T-helper 2 cell (primary cell): Measurements from ENCODE around the gene INTS7.
"Not testable (repeated sequence)": the region's sequence is repeated elsewhere in the genome, so short reads cannot be mapped to it uniquely, and the experiment has no call there.

ENCODE experiments used
- DNase-seq, 5 experiments: peaks; one replicate each; pipeline versions ENCODE4 v3.0.0 to v3.0.0-alpha.2; 2012 to 2022

The INTS7 gene

DNA sequence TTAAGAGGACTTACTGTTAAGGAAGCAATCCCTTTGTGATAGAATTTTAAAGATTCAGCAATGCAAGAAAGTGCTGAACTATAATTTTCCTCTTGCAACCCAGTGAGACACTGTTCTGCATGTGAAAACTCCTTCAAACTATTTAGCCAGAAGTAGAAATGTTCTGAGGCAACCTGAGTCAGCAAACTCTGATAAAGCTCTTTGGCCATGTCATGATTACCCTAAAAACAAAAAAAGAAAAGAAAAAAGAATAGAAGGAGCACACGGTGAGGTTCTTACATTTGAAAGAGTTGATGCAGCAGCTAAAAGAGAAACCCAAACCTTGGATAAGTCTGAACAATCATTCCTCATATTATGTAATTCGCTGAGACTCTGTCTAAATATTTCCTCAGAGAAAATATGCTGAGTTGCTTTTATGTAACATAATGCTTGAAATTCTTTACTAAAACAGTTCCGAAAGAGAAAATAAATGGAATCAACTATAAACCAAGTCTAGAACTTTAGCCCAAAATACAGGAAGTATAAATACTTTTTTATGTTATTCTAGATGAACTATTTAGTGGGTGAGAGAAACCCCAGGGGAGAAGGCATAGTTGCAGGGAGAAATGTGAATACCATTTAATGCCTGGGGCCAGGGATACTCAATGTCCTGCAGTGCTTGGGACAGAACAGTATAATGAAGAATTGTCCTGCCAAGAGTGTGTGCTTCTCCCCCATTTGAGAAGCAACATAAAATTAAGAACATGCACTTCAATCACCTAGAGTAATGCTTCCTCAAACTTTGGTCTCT, 60.0 kb downstream of the INTS7 start:
- DNase-seq, result no peak

DNA sequence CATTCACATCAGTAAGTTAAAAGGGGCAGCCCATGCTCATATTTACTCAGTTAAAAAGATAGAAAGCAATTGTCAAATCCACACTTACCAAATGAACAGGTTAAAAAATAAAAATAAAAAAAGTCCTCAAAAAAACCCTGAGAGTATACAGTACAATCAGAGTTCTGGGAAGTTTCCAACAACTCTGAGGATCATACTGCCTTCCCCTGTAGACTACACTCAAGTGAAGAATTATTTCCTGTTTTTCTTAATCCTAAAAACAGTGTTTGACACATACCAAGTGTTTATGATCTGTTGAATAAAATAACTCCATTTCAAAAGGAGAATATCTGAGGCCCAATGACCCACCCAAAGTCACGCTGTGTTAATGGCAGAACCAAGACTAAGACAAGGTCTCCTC, 61.8 kb downstream of the INTS7 start:
- no peak for DNase-seq

DNA sequence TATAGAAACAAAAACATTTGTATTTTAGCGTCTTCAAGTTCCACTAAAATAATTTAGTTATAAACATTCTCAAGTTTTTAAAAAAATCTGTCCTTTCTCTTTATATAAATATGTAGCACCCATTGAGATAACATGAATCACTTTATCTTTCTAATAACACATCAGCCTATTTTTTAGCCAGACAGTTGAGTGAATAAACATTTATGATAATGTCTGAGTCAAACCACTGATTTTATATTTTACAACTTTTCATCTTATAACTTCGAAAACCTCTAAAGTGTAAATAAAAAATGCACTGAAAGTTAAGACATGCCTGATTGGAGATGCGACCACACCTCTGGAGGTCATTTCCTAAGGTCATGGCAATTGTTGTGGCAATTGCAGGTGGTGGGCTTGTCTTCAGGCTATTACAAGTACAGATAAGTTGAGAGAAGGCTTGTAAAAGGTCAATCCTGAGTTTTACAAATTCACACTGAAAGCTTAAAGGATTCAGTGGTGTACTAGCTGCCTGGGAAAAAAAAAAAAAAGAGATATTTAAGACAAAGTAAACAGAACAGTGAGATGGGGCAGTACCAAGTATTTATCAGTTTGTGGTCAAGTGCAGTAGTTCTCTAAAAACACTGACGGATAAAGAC, 67.0 kb downstream of the INTS7 start:
- DNase-seq, result no peak

DNA sequence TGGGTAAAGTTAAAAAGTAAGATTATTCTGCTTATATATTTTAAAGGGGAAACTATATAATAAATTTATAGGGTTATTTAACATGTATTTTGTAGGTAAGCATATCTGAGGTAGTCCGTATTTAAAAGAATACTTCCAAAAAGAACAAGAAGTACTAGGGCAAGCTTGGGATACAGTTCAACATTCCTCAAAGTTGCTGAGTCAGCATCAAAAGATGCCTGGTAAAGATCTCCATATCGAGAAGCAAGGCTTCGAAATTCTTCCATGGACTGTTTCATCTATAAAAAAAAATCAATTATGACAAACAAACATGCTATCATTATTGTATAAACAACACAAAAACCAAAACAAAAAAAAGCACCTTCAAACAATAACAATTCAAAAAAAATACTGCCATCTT, 67.7 kb downstream of the INTS7 start:
- DNase-seq, result no peak

DNA sequence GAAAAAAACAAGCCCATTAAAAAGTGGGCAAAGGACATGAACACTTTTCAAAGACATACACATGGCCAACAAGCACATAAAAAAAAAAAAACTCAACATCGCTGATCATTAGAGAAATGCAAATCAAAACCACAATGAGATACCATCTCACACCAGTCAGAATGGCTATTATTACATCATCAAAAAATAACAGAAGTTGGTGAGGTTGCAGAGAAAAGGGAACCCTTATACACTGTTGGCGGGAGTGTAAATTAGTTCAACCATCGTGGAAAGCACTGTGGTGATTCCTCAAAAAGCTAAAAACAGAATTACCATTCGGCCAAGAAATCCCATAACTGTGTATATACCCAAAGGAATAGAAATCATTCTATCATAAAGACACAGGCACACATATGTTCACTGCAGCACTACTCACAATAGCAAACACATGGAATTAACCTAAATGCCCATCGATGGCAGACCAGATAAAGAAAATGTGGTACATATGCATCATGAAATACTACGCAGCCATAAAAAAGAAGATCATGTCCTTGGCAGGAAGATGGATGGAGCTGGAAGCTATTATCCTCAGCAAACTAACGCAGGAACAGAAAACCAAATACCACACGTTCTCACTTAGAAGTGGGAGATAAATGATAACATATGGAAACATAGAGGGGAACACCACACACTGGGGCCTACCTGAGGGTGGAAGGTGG, 70.1 kb downstream of the INTS7 start:
- DNase-seq, result peak in 1 of 5 experiments; percentile 6

DNA sequence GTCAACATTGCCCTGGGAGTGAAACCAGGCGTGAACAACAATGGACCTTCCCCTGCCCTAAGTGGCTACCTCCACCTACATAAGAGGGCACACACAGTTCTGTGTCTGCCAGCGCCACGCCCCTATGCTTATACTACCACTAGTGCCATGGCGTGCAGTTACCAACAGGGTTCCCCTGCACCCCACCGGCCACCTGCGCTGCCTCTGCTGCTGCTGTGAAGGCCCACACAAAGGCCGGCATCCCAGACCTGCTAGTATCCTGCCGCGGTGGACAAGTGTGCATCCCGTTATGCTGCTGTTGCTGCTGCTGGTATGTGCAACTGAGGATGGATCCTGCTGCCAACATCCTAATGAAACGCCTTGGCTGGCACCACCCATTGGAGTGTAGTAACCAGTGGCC, 75.7 kb downstream of the INTS7 start:
- no peak for DNase-seq

DNA sequence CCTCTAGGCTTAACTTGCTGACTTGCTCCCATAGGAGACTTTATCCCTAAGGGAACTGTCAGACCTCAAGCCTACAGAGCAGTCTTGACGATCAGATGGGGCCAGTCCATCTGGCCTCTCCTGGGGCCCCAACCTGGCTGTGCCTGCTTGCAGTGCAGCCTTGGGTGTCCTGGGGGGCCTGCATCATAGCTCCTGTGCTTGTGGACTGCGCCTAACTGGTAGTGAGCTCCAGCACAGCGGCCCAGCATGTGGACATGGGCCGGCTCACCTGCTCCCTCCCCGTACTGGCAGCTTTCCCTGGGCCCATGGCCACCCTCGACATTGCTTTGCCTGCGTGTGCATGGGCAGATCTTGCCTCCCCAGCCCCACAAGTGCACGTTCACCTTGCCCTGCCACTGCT, 76.1 kb downstream of the INTS7 start:
- DNase-seq, result no peak

DNA sequence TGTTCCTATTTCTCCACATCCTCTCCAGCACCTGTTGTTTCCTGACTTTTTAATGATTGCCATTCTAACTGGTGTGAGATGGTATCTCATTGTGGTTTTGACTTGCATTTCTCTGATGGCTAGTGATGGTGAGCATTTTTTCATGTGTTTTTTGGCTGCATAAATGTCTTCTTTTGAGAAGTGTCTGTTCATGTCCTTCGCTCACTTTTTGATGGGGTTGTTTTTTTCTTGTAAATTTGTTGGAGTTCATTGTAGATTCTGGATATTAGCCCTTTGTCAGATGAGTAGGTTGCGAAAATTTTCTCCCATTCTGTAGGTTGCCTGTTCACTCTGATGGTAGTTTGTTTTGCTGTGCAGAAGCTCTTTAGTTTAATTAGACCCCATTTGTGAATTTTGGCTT, 81.3 kb downstream of the INTS7 start:
- DNase-seq, result not testable (repeated sequence)

DNA sequence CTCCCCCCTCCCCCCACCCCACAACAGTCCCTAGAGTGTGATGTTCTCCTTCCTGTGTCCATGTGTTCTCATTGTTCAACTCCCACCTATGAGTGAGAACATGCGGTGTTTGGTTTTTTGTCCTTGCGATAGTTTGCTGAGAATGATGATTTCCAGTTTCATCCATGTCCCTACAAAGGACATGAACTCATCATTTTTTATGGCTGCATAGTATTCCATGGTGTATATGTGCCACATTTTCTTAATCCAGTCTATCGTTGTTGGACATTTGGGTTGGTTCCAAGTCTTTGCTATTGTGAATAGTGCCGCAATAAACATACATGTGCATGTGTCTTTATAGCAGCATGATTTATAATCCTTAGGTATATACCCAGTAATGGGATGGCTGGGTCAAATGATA, 81.8 kb downstream of the INTS7 start:
- not testable (repeated sequence) for DNase-seq

DNA sequence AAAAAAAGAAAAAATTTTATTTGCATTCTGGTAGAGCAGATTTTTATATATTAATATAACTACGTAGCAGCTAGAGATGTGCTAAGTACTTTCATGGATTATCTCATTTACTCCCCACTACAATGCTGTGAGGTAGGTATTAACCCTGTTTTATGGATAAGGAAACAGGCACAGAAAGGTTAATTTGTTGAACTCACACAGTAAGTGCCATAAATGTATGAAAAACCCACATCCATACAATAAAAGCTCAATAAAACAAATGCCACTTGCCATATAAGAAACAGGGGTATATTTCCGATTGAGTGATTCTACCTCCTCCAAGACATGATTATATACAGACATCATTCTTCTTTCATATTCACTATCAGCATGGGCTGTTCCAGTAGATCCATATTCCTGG, 83.1 kb downstream of the INTS7 start:
- no peak for DNase-seq

DNA sequence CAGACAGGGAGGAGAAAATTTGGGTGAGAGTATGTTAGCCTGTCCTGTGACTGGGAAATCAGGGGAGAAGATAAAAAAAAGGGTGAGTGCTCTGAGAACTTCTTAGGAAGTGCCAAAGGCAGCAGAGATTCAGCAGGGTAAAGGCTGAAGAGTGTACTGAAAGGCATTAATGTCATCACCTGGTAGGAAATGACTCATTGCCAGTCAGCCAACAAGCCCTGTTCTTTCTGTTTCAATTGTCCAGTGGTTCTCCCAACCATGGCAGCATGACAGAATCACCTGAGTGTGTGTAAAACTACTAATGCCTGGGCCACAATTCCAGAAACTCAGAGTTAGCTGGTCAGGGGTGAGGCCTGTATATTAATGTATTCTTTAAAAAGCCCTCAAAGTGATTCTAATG, 83.5 kb downstream of the INTS7 start:
- DNase-seq, result peak in 1 of 5 experiments; percentile 17

DNA sequence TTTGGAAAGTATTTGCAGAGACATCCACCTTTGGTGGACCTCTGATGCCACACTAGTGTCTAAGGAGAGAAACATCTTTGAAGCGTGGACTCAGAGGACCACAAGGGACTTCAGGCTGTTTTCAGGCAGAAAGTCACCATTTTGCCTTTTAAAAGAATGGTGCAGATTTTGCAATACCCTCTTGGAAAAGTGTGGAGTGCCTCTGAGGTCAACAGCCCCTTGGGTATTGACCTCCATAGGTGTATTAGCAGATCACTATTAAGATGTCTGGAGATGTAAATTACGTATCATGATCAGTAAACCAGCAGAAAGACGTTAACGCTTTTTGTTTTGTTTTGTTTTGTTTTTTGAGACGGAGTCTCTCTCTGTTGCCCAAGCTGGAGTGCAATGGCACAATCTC, 87.0 kb downstream of the INTS7 start:
- no peak for DNase-seq

DNA sequence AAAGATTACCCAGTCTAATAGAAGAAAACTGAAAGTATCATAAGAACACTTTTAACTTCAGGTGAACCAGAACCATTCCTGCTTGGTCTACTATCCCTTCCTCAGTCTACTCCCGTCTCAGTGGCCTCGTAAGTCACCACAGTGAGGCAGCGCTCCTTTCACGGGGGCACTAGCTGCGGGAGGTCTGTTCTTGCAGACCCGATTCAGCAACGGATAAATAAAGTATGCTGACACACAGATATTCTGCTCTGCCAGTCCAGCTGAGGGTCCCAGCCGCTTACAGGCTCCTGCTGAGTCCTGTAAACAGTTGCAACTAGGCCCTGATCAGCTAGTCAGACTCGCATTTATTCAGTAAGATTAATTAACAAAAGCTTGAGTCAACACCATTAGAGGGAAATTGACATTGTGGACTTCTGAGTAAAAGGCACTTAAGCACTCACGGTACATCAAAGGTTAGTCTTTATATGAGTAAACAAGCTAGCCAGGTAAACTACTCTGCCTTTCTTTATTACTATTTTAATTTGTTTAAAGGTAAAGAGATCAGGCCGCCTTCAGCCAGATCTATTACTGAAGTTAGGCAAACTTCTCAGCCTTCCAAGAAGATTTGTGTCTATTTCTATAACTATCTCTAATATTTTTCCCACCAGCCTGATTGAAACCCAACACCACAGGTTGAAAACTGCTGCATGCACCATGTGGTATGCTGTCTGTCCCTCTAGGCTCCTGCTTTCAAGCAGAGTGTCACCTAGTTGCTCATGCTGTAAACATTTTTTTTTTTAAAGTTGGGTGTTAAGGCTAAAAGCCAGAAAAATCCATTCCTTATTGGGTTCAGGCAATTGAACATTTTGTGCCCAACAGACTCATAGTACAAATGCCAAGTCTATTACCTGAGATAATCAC, 87.7 kb downstream of the INTS7 start:
- no peak for DNase-seq

DNA sequence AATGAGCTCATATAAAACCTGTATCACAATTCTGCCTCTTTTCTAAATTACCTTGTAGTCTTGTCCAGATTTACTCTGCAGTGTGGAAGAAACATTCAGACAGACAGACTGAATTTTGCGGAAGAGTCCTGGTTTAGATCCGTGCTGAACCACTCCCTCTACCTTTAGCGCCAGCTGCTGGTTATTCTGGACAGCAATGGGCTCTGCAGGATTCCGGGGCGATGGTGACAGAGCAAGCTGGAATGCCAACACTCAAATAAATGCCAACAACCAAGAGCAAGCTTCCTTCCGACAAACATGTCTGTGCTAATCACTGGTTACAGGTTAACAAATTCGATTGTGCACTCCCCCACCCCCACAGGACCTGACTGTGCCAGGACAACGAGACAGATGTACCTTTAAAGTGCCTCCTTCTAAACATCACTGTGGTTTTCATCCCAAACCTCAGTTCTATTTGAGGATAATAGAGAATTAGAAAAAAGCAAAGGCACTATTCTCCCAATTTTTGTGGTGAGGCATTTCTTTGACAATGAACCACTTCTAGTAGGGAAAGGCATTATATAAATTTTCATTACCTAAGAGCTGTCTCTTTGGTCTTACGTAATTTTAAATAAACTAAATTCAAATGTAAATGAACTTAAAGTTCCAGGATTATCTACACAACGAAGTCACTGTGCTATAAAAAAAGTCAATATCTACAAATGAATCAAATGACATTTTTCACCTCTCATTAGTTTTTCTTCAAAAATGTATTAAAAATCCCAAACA, 90.4 kb downstream of the INTS7 start:
- DNase-seq, result no peak

DNA sequence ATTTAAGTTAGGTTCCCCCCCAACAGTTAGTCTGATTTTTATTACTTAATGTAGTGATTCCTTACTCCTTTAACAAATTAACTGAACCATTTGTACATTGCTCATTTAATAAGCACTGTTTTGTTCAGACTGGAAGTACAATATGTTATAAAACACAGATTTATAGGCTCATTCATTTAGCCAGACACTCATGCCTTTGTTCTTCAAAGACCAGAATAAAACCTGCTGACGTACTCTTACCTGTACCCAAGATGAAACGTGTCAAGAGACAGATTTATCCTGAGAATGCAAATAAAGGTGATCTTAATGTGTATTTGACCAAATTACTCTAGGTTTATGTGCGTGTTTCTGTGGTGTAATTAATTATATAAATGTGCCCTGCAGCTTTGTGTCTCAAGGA, 92.8 kb downstream of the INTS7 start:
- DNase-seq, result no peak

DNA sequence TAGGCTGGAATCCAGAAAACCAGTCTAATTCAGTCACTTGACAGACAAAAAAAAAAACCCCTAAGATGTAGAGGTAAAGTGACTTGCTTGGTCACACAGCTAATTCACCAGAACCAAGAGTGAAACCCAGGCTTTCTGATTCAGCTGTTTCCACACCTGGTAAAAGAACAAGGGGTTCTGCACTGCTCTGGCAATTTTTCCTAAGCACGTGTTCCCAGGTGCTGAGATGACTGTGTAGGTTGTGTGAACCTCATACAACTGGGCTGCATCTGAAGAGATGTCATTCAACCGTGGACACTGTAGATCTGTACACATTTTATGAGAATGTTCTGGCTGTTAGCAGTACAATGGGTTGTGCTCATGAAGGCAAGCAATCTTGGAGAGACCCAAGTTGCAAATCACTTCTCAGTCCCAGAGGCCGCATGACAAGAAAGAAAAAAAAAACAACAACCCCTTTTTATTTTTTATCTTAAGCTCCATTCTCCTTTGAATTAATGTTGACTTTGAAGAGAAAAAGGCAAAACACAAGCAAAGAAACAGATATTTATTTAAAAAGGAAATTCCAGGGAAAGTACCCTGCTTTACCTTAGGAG, 95.4 kb downstream of the INTS7 start:
- peak in 1 of 5 experiments; percentile 65 for DNase-seq

DNA sequence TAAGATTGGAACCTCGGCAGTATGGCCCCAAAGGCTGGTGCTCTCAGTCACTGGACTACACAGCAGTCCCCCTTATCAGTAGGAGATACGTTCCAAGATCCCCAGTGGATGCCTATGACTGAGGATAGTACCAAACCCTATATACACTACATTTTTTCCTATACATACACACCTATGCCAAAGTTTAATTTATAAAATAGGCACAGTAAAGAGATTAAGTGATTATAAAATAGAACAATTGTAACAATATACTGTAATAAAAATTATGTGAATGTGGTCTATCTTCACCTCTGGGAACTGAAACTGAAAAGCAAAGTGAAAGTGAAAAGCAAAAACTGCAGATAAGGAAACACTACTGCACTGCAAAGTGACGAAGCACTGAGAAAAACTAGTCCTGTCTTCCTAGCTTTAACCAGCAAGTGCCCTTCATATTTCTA, 96.8 kb downstream of the INTS7 start:
- DNase-seq, result peak in 1 of 5 experiments; percentile 67

DNA sequence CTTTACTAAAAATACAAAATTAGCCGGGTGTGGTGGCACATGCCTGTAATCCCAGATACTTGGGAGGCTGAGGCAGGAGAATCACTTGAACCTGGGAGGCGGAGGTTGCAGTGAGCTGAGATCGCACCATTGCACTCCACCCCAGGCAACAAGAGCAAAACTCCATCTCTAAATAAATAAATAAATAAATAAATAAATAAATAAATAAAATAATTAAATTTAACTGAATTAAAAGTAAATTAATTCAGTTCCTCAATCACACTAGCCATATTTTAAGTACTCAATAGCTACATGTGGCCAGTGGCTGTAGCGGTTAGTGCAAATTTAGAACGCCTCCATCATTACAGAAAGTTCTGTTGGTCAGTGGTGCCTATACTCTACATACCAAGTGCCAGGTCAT, 97.9 kb downstream of the INTS7 start:
- not testable (repeated sequence) for DNase-seq

DNA sequence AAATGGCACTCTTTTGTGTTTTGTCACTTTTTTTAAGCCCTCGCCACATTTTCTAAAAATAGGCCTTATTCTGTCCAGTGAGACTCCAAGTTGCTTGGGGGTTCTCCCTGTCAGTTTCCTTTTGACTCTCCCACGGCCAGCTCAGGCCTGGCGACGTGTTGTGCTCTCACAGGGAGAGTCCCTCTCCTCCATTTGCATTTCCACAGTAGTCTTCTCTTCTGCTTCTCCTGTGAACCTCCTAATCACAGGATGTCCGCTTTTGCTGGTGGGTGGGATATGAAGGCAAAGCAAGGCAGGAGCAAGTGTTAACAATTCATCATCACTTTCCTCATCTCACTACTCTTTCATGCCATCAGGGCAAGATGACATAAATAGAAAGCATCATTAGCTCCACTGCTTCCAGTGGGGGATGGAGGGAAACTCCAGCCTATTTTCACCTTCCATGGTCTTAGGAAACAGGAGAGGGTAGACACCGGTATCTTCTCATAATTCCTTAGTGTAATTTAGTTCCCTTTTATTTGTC, 99.8 kb downstream of the INTS7 start:
- peak in 2 of 5 experiments; percentile 37 to 47 for DNase-seq

DNA sequence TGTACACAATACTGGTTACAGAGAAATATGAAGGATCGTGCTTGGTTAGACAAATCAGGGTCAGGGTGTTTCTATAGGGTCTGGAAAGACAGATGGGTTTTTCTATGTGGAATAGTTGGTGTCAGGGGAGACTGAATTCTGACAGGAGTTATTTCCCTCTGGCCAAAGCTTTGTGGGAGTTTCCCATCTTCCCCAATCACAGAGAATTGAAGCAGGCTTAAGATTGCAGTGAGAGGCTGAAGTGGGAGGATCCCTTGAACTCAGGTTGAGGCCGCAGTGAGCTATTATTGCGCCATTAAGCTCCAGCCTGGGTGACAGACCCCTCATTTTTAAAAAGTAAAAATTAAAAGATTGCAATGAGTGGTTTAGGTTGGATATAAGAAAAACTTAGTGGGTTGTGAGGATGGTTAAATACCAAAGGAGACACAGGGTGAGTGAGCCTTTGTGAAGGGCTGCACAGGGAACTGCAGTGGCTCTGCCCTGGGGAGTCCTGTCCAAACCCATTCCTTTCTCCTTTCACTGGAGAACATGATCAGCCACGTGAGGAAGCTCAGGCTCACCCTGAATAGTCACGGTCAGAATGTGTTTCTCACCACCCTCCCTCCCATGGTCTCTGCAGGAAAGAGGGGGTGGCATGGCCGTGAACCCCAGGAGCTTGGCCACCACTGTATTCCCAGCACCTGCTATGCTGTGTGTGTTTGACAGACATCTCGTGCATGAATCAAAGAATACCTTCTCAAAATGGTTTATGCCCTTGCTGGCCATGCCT, 101.2 kb downstream of the INTS7 start:
- no peak for DNase-seq

DNA sequence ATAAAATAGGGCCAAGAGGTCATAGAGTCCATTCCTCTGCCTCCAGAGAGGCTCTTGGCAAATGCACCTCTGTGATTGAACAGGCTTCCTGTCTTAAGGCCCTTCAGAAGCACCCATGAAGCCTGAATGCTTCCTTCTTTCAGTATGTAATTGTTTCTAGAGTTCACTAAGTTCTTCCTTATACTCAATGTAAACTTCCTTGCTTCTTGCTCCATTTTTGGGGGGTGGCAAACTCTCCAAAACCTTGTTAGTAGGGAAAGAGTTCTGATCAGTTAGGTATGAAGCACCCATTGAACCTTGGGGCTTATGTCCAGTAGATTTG, 102.5 kb downstream of the INTS7 start:
- no peak for DNase-seq
